GM11168 (cell line): Measurements from ENCODE around the gene IGFBP4.

Experiments
- in situ Hi-C: fragments of 300-500 bp; cut with MboI; formaldehyde crosslinking; loops from one replicate; pipeline ENCODE4 v1.12.0; 2022; ENCODE audit warnings: low sequenced_read_pairs; ENCODE audit not compliant: unreplicated experiment

Gene IGFBP4

DNA sequence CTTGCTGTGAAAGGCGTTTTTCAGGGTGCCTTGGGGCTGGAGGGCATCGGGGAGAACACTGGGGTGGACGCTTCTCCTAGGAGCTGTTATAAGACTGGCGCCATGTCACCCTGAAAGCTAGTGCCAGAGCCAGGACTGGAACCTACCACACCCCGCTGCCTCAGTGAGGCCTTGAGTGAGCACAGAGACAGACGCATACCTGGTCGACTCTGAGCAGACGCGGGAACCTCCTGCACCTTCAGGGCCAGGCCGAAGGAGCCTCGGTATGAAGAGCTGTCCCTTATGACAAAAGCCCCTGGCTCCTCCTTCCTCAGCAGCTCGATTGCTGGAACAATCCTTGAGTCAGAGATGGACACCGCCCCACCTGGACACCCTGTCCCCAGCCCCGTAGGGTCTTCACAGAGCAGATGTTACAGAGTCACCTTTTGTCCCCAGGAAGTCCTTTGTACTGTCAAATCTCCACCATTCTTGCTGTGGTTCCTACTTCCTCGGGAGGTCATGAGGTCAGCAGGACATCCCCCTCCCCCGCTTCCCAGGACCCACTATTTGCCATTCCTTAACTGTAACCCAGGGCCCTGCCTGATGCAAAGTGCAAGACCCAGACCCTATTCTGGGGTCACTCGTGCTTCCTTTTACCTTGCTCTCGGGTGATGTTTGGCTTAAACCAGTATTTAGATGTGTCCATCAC, 41.2 kb downstream of the IGFBP4 start:
- in situ Hi-C loops: no loop called here

DNA sequence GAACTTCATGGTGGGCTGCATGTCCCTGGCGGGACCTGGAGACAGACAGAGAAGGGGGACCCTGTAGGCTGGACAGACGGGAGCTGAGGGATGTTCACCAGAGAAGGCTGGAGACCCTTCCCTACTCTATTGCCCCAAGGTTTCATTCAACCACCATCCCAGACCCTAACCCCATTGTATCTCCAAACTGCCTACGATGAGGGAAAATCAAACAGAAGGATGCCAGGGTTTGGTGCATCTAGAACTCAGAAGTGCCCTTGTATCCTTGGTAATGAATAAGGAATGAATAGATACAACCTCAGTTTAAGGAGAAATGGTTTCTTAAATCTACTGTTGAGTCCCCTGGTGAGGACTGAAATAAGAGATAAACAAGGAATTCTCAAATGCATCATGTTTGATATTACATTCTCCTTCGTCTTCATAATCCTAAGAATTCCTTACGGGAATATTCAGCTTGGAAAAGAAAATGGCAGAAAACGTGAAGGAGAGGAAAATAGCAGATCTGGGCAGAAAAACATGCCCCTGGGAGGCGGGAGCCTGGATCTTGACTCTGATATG, 41.8 kb downstream of the IGFBP4 start:
- in situ Hi-C loops: no loop called here

DNA sequence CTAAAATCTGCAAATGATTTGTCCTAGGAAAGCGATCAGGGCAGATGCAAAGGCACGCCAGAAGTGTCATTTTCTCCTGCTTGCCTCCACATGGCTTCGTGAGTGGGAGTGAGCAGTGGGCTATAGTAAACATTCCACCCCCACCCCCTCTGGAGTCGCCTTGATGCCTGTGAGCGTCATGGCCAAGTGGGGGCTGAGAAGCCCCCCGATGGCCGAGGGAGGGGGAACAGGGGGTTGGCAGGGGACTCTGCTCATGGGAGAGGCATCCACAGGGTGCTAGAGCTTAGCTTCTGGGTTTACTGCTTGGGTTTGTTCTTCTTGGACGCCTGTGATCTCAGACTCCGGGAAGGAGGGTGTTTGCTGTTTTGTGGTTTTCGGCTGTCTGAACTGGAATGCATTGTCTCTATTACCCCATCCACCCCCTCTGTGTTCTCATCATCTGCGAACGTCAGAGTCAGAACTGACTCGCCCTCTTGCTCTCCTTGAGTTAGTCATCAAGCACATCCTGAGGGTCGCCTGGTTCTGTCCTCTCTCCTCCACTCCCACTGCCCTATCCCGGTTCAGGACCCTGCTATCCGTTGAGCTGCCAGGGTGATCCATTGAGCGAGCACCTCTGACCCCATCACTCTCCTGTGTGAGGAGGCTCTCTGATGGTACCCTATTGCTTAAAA, 42.7 kb downstream of the IGFBP4 start:
- in situ Hi-C loops: no loop called here

DNA sequence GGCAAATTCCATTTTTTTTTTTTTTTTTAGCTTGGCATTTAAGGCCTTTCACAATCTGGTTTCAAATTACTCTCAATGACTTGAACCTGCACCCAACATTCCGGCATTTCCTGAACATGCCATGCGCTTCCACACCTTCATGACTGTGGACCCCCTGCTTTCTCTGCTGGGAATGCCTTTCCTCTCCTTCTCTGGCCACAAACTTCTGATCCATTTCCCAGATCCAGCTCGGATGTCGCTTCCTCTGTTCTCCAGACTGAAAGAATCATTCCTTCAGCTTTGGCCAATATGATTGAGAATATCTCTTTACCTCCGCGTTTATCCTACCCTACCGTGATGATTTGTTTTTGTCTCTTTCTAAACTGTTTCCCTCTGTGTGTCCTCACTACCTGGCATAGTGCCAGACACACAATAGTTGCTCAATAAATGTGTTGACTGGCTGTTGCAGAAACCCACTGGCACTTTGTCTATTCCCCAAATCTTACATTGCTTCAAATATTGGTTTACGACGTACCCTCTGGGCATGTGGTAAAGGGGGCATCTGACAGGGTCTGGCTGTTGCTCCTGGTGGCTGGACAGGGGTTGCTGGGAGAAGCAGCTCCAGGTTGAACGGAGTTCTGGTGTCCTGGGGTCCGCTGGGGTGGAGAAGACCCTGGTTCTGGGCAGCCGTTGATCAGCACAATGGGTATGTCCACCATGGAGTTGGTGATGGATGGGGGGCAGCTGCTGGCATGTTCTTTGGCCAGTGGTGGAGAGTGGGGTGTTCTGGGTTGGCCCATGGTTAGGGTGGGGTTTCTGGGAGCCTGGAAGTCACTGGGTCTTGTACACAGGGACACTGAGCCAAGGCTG, 43.5 kb downstream of the IGFBP4 start:
- in situ Hi-C loops: no loop called here

DNA sequence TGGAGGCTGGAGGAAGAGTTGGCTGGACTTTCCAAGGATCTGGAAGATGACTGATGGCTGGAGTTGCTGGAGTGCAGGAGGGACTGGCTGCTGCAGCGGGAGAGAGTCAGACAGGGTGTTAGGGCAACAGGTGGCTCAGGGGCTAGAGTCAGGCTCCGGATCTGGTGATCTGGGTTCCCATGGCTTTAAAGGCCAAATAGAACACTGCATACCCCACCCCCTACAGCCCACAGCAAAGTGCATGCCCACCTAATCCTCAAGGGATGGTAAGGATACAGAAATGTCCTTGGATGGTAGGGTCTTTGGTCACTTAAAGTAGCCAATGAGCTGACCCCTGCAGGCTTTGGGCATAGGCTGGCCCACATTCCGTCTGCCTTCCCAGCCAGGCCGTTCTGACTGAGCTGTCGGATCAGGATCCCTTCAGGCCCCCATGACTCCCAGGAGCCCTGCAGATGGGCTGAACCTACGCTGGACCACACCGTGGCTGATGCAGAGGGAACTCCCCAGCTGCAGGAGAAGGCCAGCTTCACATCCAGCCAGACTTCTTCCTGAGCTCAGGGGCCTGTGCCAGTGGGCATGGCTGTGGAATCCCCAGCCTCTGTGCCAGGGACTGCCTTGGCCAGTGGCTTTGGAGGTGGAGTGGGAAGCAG, 44.2 kb downstream of the IGFBP4 start:
- in situ Hi-C loops: no loop called here

DNA sequence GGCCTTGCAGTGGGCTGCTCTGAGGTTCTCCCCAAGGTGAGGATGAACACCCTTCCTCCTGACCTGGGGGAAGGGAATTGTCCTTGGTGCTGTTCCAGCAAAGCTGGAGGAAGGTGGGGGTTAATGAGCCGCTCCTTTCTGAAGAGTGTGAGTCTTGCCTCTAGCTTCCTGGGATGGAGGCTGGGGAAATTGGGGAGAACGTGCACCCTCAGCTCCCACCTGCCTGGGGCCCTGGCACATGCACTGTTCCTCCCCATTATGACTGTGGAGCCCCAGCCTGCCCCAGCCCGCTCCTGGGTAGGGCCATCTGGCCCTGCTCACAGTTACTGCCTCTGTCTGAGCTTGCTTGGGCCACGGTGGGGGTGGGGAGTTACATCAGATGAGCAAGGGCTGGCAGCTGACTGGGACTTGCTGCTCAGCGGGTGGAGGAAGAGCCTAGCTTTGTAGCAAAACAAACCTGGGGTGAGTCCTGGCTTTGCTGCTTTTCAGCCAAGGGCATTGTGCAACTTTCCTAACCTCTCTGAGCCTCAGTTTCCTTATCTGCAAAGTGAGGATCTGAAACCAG, 47.1 kb downstream of the IGFBP4 start:
- in situ Hi-C loops: no loop called here

DNA sequence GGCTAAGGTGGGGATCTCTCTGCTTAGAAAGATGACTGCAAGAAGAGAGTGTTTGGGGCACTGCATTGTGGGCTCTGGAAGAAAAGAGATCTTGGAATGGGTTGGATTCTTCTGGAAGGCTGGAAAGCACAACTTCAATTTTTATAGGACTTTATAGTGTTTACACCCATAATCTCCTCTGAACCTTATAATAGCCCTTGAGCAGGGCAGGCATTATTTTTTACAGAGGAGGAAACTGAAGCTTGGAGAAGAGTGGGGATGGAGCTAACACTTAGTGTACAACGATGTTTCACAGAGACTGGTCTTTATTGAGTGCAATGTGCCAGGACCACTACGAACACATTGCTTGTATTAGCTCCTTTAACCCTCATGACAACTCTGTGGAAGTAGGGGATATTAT, 47.7 kb downstream of the IGFBP4 start:
- in situ Hi-C loops: no loop called here

DNA sequence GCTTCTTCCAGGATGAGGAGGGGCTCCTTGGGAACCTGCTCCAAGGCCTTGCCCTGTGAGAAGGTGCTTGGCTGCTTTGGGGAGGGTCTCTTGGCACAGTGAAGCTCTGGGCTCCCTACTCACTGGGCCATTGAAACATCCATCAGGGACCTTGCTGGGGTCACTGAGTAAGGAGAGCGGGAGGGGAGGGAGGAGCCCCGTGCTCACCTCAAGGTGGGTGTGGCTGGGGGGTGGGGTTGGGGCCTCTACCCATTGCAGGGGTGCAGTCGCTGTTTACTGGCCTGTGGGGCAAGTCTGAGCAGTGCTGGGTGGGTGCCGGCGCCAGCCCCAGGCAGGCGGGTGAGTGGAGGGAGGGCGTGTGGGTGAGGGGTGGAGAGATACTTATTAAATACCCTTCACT, 48.2 kb downstream of the IGFBP4 start:
- in situ Hi-C loops: no loop called here

DNA sequence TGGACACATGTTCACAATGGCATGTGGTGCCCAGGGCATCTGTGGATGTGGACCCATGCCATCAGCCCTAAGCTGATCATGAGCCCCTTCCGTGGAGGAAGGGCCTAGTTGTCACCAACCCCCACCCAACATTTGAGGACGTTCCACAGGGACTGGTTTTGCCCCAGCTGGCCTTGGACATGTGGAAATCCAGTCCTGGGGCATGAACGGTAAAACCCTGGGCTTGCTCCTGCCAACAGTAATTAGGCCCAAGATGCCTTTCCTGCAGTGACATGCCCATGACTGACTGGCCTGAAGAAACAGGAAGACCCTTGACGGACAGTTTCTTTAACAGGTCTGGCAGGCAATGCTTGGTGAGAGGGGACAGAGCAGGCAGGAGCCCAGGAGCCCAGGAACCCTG, 50.4 kb downstream of the IGFBP4 start:
- in situ Hi-C loops: no loop called here

DNA sequence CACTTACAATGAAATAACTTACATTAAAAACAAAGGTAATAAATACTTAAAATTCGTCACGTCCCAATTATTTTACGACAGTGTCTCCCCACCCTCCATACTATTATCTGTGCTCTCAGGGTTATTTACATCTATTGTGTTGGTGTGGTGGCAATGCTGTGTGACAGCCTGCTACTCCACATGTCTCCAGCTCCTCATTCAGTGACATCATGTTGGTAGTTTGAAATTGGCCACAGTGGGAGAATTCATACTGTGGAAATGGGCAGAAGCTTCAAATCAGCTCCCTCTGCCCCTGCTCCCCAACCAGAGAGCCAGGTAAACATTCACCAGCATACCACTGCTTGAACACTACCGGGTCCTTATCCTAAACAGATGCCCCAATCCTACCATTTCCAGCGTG, 51.9 kb downstream of the IGFBP4 start:
- in situ Hi-C loops: no loop called here

DNA sequence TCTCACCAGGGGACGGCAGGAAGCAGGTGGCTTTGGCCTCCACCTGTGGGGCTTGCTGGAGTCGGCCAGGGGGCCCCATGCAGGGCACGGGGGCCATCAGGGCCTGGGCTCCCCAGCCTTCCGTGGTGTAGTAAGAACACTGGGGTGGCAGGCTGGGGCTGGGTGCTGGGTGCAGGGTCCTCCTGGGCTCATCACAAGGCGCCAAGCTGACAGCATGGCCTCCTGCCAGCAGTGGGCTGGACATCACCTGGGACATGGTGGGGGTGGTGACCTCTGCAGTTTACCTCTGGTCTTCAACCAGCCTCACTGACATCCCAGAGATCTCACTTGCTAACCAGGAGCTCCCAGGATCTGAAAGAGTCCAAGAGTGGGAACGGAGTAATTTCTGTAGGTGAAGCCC, 52.9 kb downstream of the IGFBP4 start:
- in situ Hi-C loops: no loop called here

DNA sequence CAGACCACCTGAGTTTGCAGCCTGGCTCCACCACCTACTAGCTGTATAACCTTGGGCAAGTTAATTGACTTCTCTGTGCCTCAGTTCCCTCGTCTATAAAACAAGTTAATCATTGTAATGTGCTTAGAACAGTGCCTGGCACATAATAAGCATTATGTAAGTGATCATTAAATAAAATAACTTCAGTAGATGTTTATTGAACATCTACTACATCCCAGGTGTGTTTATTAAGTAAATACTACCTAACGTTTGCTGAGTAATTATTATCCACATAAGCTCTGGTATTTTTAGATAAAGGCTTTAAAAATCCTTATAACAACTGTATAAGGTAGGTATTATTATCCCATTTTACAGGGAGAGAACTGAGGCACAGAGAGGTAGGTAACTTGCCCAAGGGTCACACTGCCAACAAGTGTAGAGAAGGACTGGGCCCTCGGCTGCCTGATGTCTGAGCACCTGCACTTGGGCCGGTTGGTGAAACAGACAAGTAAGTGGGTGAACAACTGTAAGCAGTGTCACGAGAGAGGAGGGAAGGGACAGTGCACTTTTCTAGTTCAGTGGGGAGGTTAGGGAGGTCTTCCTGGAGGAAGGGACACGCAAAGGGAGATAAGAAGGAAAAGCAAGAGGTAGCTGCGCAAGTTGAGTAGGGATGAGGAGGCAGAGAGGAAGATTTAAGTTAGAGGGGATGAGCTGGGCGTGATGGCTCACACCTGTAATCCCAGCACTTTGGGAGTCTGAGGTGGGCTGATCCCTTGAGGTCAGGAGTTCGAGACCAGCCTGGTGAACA, 53.6 kb downstream of the IGFBP4 start:
- in situ Hi-C loops: no loop called here

DNA sequence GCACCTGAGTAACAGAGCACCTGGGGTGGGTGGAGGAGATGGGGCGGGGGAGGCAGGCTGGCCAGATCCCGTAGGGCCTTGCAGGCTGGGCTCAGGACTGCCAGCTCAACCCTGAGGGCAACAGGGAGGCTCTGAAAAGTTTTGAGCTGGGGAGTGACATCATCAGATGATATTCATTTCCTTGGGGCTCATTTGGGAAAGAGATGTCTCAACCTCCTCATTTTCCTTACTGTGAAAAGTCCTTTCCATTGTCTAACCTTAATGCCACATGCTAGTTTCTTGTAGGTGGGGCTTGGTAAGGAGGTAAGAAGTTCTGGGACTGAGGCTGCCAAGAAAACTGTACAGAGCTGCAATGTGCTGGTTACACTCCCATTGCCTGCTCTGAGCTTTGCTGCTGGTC, 54.4 kb downstream of the IGFBP4 start:
- in situ Hi-C loops: no loop called here

DNA sequence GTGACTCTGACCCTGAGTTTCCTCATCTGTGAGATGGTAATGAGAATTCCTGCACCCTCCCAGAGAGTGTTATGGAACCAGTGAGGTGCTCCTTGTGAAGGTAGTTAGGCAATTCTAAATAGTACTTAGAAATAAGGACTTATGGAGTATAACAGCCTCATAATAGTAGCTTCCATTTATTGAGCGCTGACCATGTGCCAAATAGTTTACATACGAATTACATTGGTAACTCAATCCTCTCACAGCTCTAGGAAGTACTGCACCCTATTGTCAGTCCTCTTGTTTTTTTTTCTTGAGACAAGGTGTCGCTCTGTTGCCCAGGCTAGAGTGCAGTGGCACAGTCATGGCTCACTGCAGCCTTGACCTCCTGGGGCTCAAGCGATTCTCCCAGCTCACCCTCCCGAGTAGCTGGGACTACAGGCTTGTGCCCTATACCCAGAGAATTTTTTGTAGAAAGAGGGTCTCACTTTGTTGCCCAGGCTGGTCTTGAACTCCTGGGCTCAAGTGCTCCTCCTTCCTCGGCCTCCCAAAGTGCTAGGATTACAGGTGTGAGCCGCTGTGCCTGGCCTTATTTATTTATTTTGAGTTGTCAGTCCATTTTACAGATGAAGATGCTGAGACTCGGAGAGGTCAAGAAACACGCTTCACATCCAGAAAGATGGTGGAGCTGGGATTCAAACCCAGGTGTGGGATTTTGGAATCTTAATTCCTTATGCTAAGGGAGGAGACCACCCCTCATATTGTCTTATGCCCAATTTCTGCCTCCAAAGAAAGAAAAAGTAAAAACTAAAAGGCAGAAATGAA, 55.2 kb downstream of the IGFBP4 start:
- in situ Hi-C loops: no loop called here

DNA sequence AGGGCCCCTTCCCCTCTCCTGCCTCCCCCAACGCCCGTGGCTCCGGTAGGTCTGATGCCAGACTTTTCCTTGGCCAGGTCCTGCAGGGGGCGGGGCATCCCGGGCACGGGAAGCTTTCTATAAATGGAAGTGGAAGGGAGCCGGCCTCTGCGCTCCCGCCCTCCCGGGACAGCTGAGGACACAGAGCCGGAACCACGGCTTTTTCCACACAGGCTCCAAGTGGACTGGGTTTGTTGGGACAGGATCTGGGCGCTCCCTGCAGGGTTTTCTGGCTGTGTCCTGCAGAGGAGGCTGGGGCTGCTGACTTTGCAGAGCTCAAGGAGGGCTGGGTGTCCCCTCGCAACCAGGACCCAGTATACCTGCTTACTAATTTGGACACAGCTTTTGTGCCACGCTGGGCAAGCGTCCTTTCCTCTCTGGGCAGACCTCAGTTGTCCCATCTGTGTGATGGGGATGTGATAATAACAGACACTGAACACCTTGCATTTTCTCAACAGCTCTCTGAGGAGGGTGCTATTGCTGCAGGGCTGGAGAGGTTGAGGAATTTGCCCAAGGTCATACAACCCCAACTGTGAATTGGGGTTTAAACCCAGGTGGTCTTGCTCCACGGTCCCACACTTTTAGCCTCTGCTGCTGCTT, 56.4 kb downstream of the IGFBP4 start:
- in situ Hi-C loops: no loop called here

DNA sequence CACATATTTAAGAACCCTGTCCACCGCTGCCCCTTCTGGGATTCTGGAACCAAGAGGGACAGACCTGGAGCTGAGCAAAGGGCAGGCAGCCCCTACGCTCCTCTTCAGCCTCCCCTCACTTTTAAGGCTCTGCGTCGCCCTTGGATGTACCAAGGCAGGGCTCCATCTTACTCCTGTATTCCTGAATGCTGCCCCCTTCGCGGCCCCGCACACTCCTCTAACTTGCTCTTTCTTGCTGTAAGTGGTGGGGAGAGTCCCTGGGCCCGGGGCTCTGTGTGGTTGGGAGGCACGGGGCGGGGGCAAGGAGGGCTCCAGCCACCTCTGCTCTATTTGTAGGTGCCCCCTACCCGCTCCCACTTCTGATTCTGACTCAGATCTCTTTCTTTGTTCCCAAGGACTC, 56.9 kb downstream of the IGFBP4 start:
- in situ Hi-C loops: no loop called here

DNA sequence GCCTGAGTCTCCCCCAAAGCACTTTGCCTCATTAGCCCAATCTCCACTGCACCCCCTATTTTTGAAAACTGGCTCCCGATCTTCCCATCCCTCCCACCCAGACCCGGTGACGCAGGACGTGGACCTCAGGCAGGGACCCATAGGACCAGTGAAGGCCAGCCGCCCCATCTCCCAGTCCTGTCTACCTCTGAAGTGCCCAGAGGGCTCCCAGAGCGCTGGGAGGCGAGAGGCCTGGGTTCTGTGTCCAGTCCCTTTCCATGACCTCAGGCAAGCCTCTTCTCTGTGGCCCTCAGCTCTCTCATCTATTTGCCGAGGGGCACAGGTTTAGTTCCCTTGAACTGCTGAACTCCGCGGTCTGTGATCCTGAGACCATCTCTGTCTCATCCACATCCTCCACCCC, 57.5 kb downstream of the IGFBP4 start:
- in situ Hi-C loops: no loop called here

DNA sequence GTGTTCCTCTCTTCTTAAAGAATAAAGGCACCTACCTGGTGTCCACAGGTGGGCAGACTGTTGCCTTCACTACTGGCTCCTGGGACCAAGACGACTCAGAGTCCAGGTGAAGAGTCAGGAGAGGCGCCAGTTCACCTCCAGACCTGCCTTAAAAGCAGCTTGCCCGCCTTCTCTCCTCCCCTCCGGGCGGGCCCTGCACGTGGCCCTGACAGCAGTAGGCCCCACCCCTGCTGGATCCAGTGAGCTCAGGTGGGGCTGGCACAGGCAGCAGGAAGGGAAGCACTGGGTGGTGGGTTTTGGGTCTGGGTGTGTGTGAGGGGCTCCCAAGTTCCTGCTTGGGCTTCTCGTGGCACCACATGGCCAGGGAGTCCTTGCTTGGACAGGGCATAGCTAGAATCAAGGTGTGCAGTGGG, 58.3 kb downstream of the IGFBP4 start, which contains the start of gene TNS4:
Gene TNS4, minus strand, starts transcription at position 125 of the 413 bp plus-strand sequence. CDS start 5,198 bp downstream, outside the sequence.
- in situ Hi-C loops: no loop called here
